ENCODE data around the gene MKRN2. TPM values are rescaled to one million over a fixed set of nuclear protein-coding genes. Genes with fewer than 3 reads are reported as not detected.

The MKRN2 gene
- total RNA-seq, 1 experiment from 2014 or later, result 27.9 TPM

DNA sequence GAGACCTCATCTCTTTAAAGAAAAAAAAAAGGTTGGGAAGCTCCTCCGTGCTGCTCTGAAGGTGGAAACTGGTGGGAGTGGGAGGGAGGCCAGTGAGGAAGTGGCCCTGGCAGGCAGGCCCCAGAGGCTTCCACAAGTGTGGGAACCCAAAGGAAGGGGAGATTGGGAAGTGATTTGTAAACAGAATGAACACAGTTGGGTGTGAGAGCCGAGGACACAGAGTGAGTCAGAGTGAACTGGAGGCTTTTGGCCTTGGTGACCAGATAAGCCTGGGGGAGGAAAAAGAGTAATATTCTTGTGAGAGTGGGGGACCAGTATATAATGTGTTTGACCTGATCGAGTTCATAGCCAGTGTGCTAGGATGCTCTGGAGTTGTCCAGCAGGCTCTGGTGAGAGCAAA, 23.0 kb downstream of the MKRN2 start:
- Histone ChIP-seq H3K79me2 (ENCODE audit: insufficient read depth, low read length) (peaks cover 3% of the 10 kb centered on the region; the same call in 1 of the 2 replicates), H3K4me1 (ENCODE audit: control insufficient read depth in 1 of 2, insufficient read depth in 2 of 2, low read length in 2 of 2) (no peaks in the 10 kb centered on the region), H4K20me1 (ENCODE audit: insufficient read depth) (no peaks in the 10 kb centered on the region; the same call in 1 of the 2 replicates), H3K36me3 (ENCODE audit: control insufficient read depth in 1 of 2, insufficient read depth in 2 of 2, low read length in 2 of 2) (peaks cover 24 to 52% of the 10 kb centered on the region in 2 experiments), H3K9me3 (ENCODE audit: control insufficient read depth in 1 of 2, insufficient read depth in 1 of 2, low read depth in 1 of 2, low read length in 2 of 2) (no peaks in the 10 kb centered on the region), H3K9ac (ENCODE audit: low read length) (no peak overlapping the region), H3K27ac (ENCODE audit: low read depth, low read length) (no peak overlapping the region), H3K4me2 (ENCODE audit: low read length) (no peak overlapping the region), H3K4me3 (replicated peaks in 1 of 2; ENCODE audit: low read depth in 1 of 2, low read length in 2 of 2) (no peak overlapping the region), H3K9me2 (ENCODE audit: insufficient read depth) (no peaks in the 10 kb centered on the region), H3K27me3 (ENCODE audit: insufficient read depth, low read length) (no peaks in the 10 kb centered on the region), H2AFZ (ENCODE audit: low read depth, low read length, poor library complexity, severe bottlenecking) (no peak overlapping the region)
- RAD21 ChIA-PET (ENCODE audit: low non-redundant PET in 1 of 2, low total read pairs in 2 of 2, uncharacterized antibody in 2 of 2, unreplicated experiment in 2 of 2), result no interaction called here
- POLR2A ChIA-PET, result no interaction called here
- CTCF ChIA-PET, result no interaction called here
- DNase-seq (ENCODE audit: low read depth, low spot score), result no peak
- intact Hi-C loops (cut with micrococcal nuclease), result no loop called here
- BruUV-seq (replicated peaks), result no TSS peak
- ATAC-seq, result no peak
- TF ChIP-seq ZFX (IDR thresholded peaks at IDR 0.05) (no peak), EGR1 (IDR thresholded peaks at IDR 0.05; ENCODE audit: low read depth) (no peak), EZH2 (IDR thresholded peaks at IDR 0.05) (no peak), FOSL1 (IDR thresholded peaks at IDR 0.05; ENCODE audit: low read depth) (no peak)

GRCh38 chr3:12582730-12583129, 25.8 kb downstream of the MKRN2 start:
- ChIA-PET CTCF (no interaction called here), POLR2A (no interaction called here), RAD21 (ENCODE audit: low non-redundant PET in 1 of 2, low total read pairs in 2 of 2, uncharacterized antibody in 2 of 2, unreplicated experiment in 2 of 2) (no interaction called here)
- BruUV-seq (replicated peaks), result no TSS peak
- peaks cover 41 to 70% of the 10 kb centered on the region in 2 experiments for H3K36me3 ChIP-seq (ENCODE audit: control insufficient read depth in 1 of 2, insufficient read depth in 2 of 2, low read length in 2 of 2)
- no peaks in the 10 kb centered on the region for H3K9me3 ChIP-seq (ENCODE audit: control insufficient read depth in 1 of 2, insufficient read depth in 1 of 2, low read depth in 1 of 2, low read length in 2 of 2)
- H3K79me2 ChIP-seq (ENCODE audit: insufficient read depth, low read length), result peaks cover 3% of the 10 kb centered on the region; the same call in 1 of the 2 replicates
- no peak overlapping the region for H3K27ac ChIP-seq (ENCODE audit: low read depth, low read length)
- ATAC-seq (no peak), DNase-seq (ENCODE audit: low read depth, low spot score) (no peak)
- H3K4me1 ChIP-seq (ENCODE audit: control insufficient read depth in 1 of 2, insufficient read depth in 2 of 2, low read length in 2 of 2), result no peaks in the 10 kb centered on the region
- no peak overlapping the region for H3K4me3 ChIP-seq (replicated peaks in 1 of 2; ENCODE audit: low read depth in 1 of 2, low read length in 2 of 2)
- intact Hi-C loops (cut with micrococcal nuclease), result no loop called here
- no peak for TF ChIP-seq SP1 (IDR thresholded peaks at IDR 0.05; ENCODE audit: low read depth)
- no peak for TF ChIP-seq ELF1 (IDR thresholded peaks at IDR 0.05; ENCODE audit: borderline replicate concordance, low read depth)
- no peak for TF ChIP-seq SRF (IDR thresholded peaks at IDR 0.05; ENCODE audit: low read depth)
- no peak for TF ChIP-seq SIN3A (IDR thresholded peaks at IDR 0.05; ENCODE audit: low read depth)
- TF ChIP-seq ZNF274 (IDR thresholded peaks at IDR 0.05; ENCODE audit: low read depth, low read length), result no peak
- no peak for TF ChIP-seq POLR2A (IDR thresholded peaks at IDR 0.05; ENCODE audit: borderline replicate concordance, extremely low read depth, insufficient read depth, insufficient read length)
- TF ChIP-seq EGR1 (IDR thresholded peaks at IDR 0.05; ENCODE audit: low read depth), result no peak
- TF ChIP-seq, protein P1, sequence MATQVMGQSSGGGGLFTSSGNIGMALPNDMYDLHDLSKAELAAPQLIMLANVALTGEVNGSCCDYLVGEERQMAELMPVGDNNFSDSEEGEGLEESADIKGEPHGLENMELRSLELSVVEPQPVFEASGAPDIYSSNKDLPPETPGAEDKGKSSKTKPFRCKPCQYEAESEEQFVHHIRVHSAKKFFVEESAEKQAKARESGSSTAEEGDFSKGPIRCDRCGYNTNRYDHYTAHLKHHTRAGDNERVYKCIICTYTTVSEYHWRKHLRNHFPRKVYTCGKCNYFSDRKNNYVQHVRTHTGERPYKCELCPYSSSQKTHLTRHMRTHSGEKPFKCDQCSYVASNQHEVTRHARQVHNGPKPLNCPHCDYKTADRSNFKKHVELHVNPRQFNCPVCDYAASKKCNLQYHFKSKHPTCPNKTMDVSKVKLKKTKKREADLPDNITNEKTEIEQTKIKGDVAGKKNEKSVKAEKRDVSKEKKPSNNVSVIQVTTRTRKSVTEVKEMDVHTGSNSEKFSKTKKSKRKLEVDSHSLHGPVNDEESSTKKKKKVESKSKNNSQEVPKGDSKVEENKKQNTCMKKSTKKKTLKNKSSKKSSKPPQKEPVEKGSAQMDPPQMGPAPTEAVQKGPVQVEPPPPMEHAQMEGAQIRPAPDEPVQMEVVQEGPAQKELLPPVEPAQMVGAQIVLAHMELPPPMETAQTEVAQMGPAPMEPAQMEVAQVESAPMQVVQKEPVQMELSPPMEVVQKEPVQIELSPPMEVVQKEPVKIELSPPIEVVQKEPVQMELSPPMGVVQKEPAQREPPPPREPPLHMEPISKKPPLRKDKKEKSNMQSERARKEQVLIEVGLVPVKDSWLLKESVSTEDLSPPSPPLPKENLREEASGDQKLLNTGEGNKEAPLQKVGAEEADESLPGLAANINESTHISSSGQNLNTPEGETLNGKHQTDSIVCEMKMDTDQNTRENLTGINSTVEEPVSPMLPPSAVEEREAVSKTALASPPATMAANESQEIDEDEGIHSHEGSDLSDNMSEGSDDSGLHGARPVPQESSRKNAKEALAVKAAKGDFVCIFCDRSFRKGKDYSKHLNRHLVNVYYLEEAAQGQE (IDR thresholded peaks at IDR 0.05; ENCODE audit: low read depth), result no peak
- no peak for TF ChIP-seq FOSL1 (IDR thresholded peaks at IDR 0.05; ENCODE audit: low read depth)
- TF ChIP-seq RAD21 (IDR thresholded peaks at IDR 0.05; ENCODE audit: low read depth), result no peak
- H3K27me3 ChIP-seq (ENCODE audit: insufficient read depth, low read length), result no peaks in the 10 kb centered on the region
- no peaks in the 10 kb centered on the region; the same call in 1 of the 2 replicates for H4K20me1 ChIP-seq (ENCODE audit: insufficient read depth)
- no peak overlapping the region for H2AFZ ChIP-seq (ENCODE audit: low read depth, low read length, poor library complexity, severe bottlenecking)
- H3K9me2 ChIP-seq (ENCODE audit: insufficient read depth), result no peaks in the 10 kb centered on the region
- no peak overlapping the region for H3K4me2 ChIP-seq (ENCODE audit: low read length)
- H3K9ac ChIP-seq (ENCODE audit: low read length), result no peak overlapping the region

Measured in HCT116 (cell line).